KMS-11 (cell line): ENCODE data around the gene SP140L.
"Not testable (repeated sequence)": the region's sequence is repeated elsewhere in the genome, so short reads cannot be mapped to it uniquely, and the experiment has no call there.

ENCODE experiments used
- H2AFZ ChIP-seq: fragments of 200-600 bp; sonication (generic); 2 replicates; pipeline ENCODE4 v1.6.1; 2016; ENCODE audit warnings: antibody characterized with exemption, mixed run types, low read depth
- H3K27ac ChIP-seq: fragments of 200-600 bp; sonication (generic); 2 replicates; pipeline ENCODE4 v1.6.1; 2016; ENCODE audit warnings: mild to moderate bottlenecking, mixed run types
- H3K27me3 ChIP-seq: fragments of 200-600 bp; sonication (generic); 2 replicates; pipeline ENCODE4 v1.6.1; 2017; ENCODE audit warnings: mild to moderate bottlenecking, low read depth, mixed run types, moderate library complexity; ENCODE audit not compliant: insufficient read depth
- H3K36me3 ChIP-seq: fragments of 200-600 bp; sonication (generic); 2 replicates; pipeline ENCODE4 v1.6.1; 2017; ENCODE audit warnings: mild to moderate bottlenecking, mixed run types; ENCODE audit not compliant: insufficient read depth
- H3K4me1 ChIP-seq: fragments of 200-600 bp; sonication (generic); 2 replicates; pipeline ENCODE4 v1.6.1; 2016; ENCODE audit warnings: mild to moderate bottlenecking, low read depth, mixed run types; ENCODE audit not compliant: poor library complexity, severe bottlenecking
- H3K4me2 ChIP-seq: fragments of 200-600 bp; sonication (generic); 2 replicates; pipeline ENCODE4 v1.7.0; 2016; ENCODE audit warnings: mild to moderate bottlenecking, mixed run types
- H3K4me3 ChIP-seq: fragments of 200-600 bp; sonication (generic); IDR thresholded peaks from 2 replicates; pipeline ENCODE4 v1.6.1; 2017; ENCODE audit warnings: low read depth, low read length, mixed read lengths; ENCODE audit not compliant: insufficient read depth
- H3K79me2 ChIP-seq: fragments of 200-600 bp; sonication (generic); 2 replicates; pipeline ENCODE4 v1.6.1; 2016; ENCODE audit warnings: low read depth, mixed run types; ENCODE audit not compliant: insufficient read depth
- H3K9ac ChIP-seq: fragments of 200-600 bp; sonication (generic); 2 replicates; pipeline ENCODE4 v1.6.1; 2016; ENCODE audit warnings: mild to moderate bottlenecking, mixed run types
- H4K20me1 ChIP-seq: fragments of 200-600 bp; sonication (generic); 2 replicates; pipeline ENCODE4 v1.6.1; 2016; ENCODE audit warnings: mild to moderate bottlenecking, mixed run types; ENCODE audit not compliant: insufficient read depth
- CTCF ChIP-seq: fragments of 200-600 bp; sonication (generic); conservative IDR thresholded peaks from 2 replicates; pipeline ENCODE4 v1.6.1; 2017; ENCODE audit warnings: low read depth, mild to moderate bottlenecking, antibody characterized with exemption, low read length, moderate library complexity, mixed read lengths

Gene SP140L

GRCh38 chr2:230307485-230307884 is 19.5 kb upstream of the SP140L start:
- Histone ChIP-seq H2AFZ (no peak overlapping the region), H3K9ac (no peak overlapping the region), H3K4me1 (no peaks in the 10 kb centered on the region), H3K4me3 (no peak overlapping the region), H3K36me3 (no peaks in the 10 kb centered on the region), H4K20me1 (no peaks in the 10 kb centered on the region), H3K27me3 (no peaks in the 10 kb centered on the region), H3K4me2 (no peak overlapping the region), H3K27ac (no peak overlapping the region), H3K79me2 (no peaks in the 10 kb centered on the region)
- TF ChIP-seq CTCF: no peak

GRCh38 chr2:230308402-230309000 is 18.5 kb upstream of the SP140L start:
- no peaks in the 10 kb centered on the region for H3K27me3 ChIP-seq
- no peaks in the 10 kb centered on the region for H3K79me2 ChIP-seq
- H3K9ac ChIP-seq: no peak overlapping the region
- H3K27ac ChIP-seq: no peak overlapping the region
- no peak for TF ChIP-seq CTCF
- no peak overlapping the region for H3K4me3 ChIP-seq
- no peaks in the 10 kb centered on the region for H4K20me1 ChIP-seq
- H3K36me3 ChIP-seq: no peaks in the 10 kb centered on the region
- no peaks in the 10 kb centered on the region for H3K4me1 ChIP-seq
- H3K4me2 ChIP-seq: no peak overlapping the region
- no peak overlapping the region for H2AFZ ChIP-seq

- H3K4me2 ChIP-seq, H3K79me2 ChIP-seq, H3K4me3 ChIP-seq, H2AFZ ChIP-seq, H3K27me3 ChIP-seq, H3K27ac ChIP-seq, H3K36me3 ChIP-seq, H3K4me1 ChIP-seq, H3K9ac ChIP-seq, H4K20me1 ChIP-seq: not testable (repeated sequence)
Measured at GRCh38 chr2:230310792-230311191, 16.2 kb upstream of the SP140L start.

GRCh38 chr2:230311634-230312033 is 15.4 kb upstream of the SP140L start:
- H3K9ac ChIP-seq, H4K20me1 ChIP-seq, H3K27ac ChIP-seq, H3K27me3 ChIP-seq, H3K36me3 ChIP-seq, H3K4me1 ChIP-seq, H3K4me2 ChIP-seq, H3K79me2 ChIP-seq, H2AFZ ChIP-seq, H3K4me3 ChIP-seq: not testable (repeated sequence)

- Histone ChIP-seq H3K9ac (no peak overlapping the region), H3K4me2 (no peak overlapping the region), H3K27me3 (no peaks in the 10 kb centered on the region), H3K4me3 (no peak overlapping the region), H3K36me3 (no peaks in the 10 kb centered on the region), H4K20me1 (no peaks in the 10 kb centered on the region), H3K79me2 (no peaks in the 10 kb centered on the region), H2AFZ (no peak overlapping the region), H3K4me1 (no peaks in the 10 kb centered on the region), H3K27ac (no peak overlapping the region)
- TF ChIP-seq CTCF: no peak
Measured at GRCh38 chr2:230312638-230313037, 14.4 kb upstream of the SP140L start.
